GM12878 (cell line): ENCODE measurements around the gene MGRN1. TPM values are rescaled to one million over a fixed set of nuclear protein-coding genes. Genes with fewer than 3 reads are reported as not detected.

Experiments
- ATAC-seq: fragments of 200-7000 bp; cut with Tn5 transposase; 3 replicates; pipeline ENCODE4 v1.9.1; 2020; ENCODE audit warnings: mild to moderate bottlenecking, moderate library complexity
- BruUV-seq: library from RNA; stranded (reverse); fragments of 400-500 nt; replicated peaks from 2 replicates; lab custom pipeline; 2021; lab: Mats Ljungman, UMichigan
- CTCF ChIA-PET: fragments of 300-600 bp; sonication (Branson Sonifier 250); formaldehyde crosslinking; extraction: SDS; loops from one replicate; lab custom pipeline; 2021; ENCODE audit warnings: inconsistent platforms; lab: Yijun Ruan, JAX
- POLR2A ChIA-PET: fragments of 350-600 bp; formaldehyde crosslinking; extraction: SDS; loops from one replicate; lab custom pipeline; 2021; ENCODE audit warnings: inconsistent platforms; lab: Charles Lee
- RAD21 ChIA-PET: fragments of 300-600 bp; sonication (Branson Sonifier 250); formaldehyde crosslinking; loops from one replicate; lab custom pipeline; 2023; ENCODE audit warnings: antibody characterized with exemption; ENCODE audit not compliant: unreplicated experiment; lab: Charles Lee
- SMC1A ChIA-PET: fragments of 300-600 bp; sonication (Branson Sonifier 250); formaldehyde crosslinking; loops from one replicate; lab custom pipeline; 2023; ENCODE audit not compliant: unreplicated experiment, uncharacterized antibody; lab: Charles Lee
- DNase-seq: peaks from one replicate; pipeline ENCODE4 v3.0.0-alpha.2; 2011; ENCODE audit warnings: low read depth, low spot score
- FAIRE-seq: peaks from 3 replicates; lab custom pipeline; 2011; peaks lifted over from hg19 to GRCh38; lab: Jason Lieb, UNC
- H2AFZ ChIP-seq: 2 replicates; pipeline ENCODE4 v1.6.0; 2011; ENCODE audit warnings: low read depth, low read length, control low read depth; ENCODE audit not compliant: control insufficient read depth
- H3K27ac ChIP-seq: 2 replicates; pipeline ENCODE4 v1.5.1; 2011; ENCODE audit warnings: control low read depth; ENCODE audit not compliant: control insufficient read depth, insufficient read depth
- H3K27me3 ChIP-seq, 2 experiments: replicated peaks in 1 of 2; 2 replicates each; pipeline versions ENCODE4 v1.6.0 to v1.6.1; 2011; ENCODE audit warnings: low read length in 1 of 2; ENCODE audit not compliant: control insufficient read depth in 2 of 2, insufficient read depth in 2 of 2
- H3K36me3 ChIP-seq, 2 experiments: 2 replicates each; pipeline ENCODE4 v1.5.1; 2011; ENCODE audit warnings: low read length in 1 of 2; ENCODE audit not compliant: control insufficient read depth in 2 of 2, insufficient read depth in 2 of 2
- H3K4me1 ChIP-seq: 2 replicates; pipeline ENCODE4 v1.6.1; 2011; ENCODE audit warnings: mild to moderate bottlenecking, low read length, moderate library complexity, mixed read lengths; ENCODE audit not compliant: control insufficient read depth, insufficient read depth
- H3K4me2 ChIP-seq: 2 replicates; pipeline ENCODE4 v1.6.0; 2011; ENCODE audit warnings: control low read depth; ENCODE audit not compliant: control insufficient read depth, insufficient read depth
- H3K4me3 ChIP-seq: fragments of 200-600 bp; sonication (generic); 2 replicates; pipeline ENCODE4 v1.5.1; 2016
- H3K79me2 ChIP-seq: 2 replicates; pipeline ENCODE4 v1.6.0; 2011; ENCODE audit warnings: low read length; ENCODE audit not compliant: control insufficient read depth, insufficient read depth
- H3K9ac ChIP-seq: 2 replicates; pipeline ENCODE4 v1.8.0; 2011; ENCODE audit warnings: low read length, control low read depth, mixed read lengths; ENCODE audit not compliant: control insufficient read depth, insufficient read depth
- H3K9me3 ChIP-seq: replicated peaks from 3 replicates; pipeline ENCODE4 v1.5.1; 2011; ENCODE audit warnings: mild to moderate bottlenecking, low read length; ENCODE audit not compliant: control insufficient read depth, insufficient read depth
- H4K20me1 ChIP-seq: 2 replicates; pipeline ENCODE4 v1.6.0; 2011; ENCODE audit not compliant: control insufficient read depth, insufficient read depth
- HDAC6 ChIP-seq: fragments of 200-600 bp; sonication (generic); IDR thresholded peaks from one replicate; pipeline ENCODE4 v1.8.0; 2017; ENCODE audit warnings: antibody characterized with exemption; ENCODE audit not compliant: unreplicated experiment
- MYB ChIP-seq: fragments of 150-350 bp; IDR thresholded peaks from 2 replicates; pipeline ENCODE4 v1.6.1; 2014; ENCODE audit warnings: mild to moderate bottlenecking, low read depth, low read length, borderline replicate concordance
- PML ChIP-seq: IDR thresholded peaks from 2 replicates; pipeline ENCODE4 v1.6.1; 2012; ENCODE audit warnings: low read length, inconsistent platforms
- POLR2A ChIP-seq: IDR thresholded peaks from 2 replicates; pipeline ENCODE4 v1.6.1; 2011; ENCODE audit warnings: low read depth, mild to moderate bottlenecking, low read length
- RAD21 ChIP-seq: IDR thresholded peaks from 2 replicates; pipeline ENCODE4 v1.6.1; 2011; ENCODE audit warnings: mild to moderate bottlenecking, low read depth, low read length, moderate library complexity; ENCODE audit not compliant: insufficient read depth
- SUPT20H ChIP-seq: IDR thresholded peaks from 2 replicates; pipeline ENCODE4 v1.6.1; 2011; ENCODE audit warnings: low read depth, mild to moderate bottlenecking, low read length, moderate library complexity, borderline replicate concordance; ENCODE audit not compliant: control insufficient read depth
- YY1 ChIP-seq: IDR thresholded peaks from 2 replicates; pipeline ENCODE4 v1.6.1; 2011; ENCODE audit warnings: low read depth, mild to moderate bottlenecking, low read length
- ZSCAN29 ChIP-seq: fragments of 450-650 bp; IDR thresholded peaks from 2 replicates; pipeline ENCODE4 v1.6.1; 2017; ENCODE audit warnings: mild to moderate bottlenecking, moderate library complexity
- WGBS: methylation state at CpG from one replicate; pipeline ENCODE4 v1.1.6; 2016; ENCODE audit warnings: low lambda C conversion rate; ENCODE audit not compliant: insufficient replicate concordance, insufficient coverage; ENCODE audit errors: missing lambda C conversion rate; 5-methylcytosine and 5-hydroxymethylcytosine counted together
- in situ Hi-C: fragments of 300-500 bp; cut with MboI; formaldehyde crosslinking; loops from 9 replicates; pipeline ENCODE4 v1.14.3; 2018; ENCODE audit warnings: mixed read lengths
- intact Hi-C: fragments of 100-400 bp; cut with micrococcal nuclease; formaldehyde crosslinking; loops from one replicate; pipeline ENCODE4 v1.14.2; 2022; ENCODE audit not compliant: unreplicated experiment
- polyA plus RNA-seq, 11 experiments: library from polyadenylated mRNA; depleted of rRNA in 4 of 11; unstranded in 6 of 11; stranded (reverse) in 5 of 11; fragments of >200 nt; fragmentation: Nextera tagmentation in 4 of 11; fragmentation: Illumina TruSeq in 1 of 11; extraction: Ambion mirVana in 4 of 11; extraction: Trizol in 1 of 11; gene quantifications; 1 replicate in 1 of 11; 2 replicates in 10 of 11; pipeline versions ENCODE4 v1.2.1 to v1.2.3, GENCODE V29; 2011 to 2016; ENCODE audit warnings: inconsistent platforms in 2 of 11, missing spikeins in 2 of 11, low read depth in 1 of 11
- total RNA-seq, 4 experiments: library from RNA; depleted of rRNA in 3 of 4; stranded (reverse); fragments of >200 nt in 3 of 4; fragmentation: Illumina TruSeq in 1 of 4; extraction: Trizol in 1 of 4; gene quantifications; 2 replicates each; pipeline versions ENCODE4 v1.2.1 to v1.2.3, GENCODE V29; 2013 to 2021
- TF ChIP-seq, protein P1 (sequence below): fragments of 450-650 bp; IDR thresholded peaks from 2 replicates; pipeline ENCODE4 v1.6.1; 2017; ENCODE audit warnings: mild to moderate bottlenecking, moderate library complexity
- TF ChIP-seq, protein P2 (sequence below): fragments of 450-650 bp; formaldehyde crosslinking; IDR thresholded peaks from 2 replicates; pipeline ENCODE4 v1.4.0; 2022; ENCODE audit warnings: mild to moderate bottlenecking, moderate library complexity

MGRN1 gene
- total and polyA plus RNA-seq, 10 of the 15 experiments (the other 5 are each of a cell fraction or from before 2014, with no cell fraction given) = 0.35 to 86.7 (median 14.6) TPM

DNA sequence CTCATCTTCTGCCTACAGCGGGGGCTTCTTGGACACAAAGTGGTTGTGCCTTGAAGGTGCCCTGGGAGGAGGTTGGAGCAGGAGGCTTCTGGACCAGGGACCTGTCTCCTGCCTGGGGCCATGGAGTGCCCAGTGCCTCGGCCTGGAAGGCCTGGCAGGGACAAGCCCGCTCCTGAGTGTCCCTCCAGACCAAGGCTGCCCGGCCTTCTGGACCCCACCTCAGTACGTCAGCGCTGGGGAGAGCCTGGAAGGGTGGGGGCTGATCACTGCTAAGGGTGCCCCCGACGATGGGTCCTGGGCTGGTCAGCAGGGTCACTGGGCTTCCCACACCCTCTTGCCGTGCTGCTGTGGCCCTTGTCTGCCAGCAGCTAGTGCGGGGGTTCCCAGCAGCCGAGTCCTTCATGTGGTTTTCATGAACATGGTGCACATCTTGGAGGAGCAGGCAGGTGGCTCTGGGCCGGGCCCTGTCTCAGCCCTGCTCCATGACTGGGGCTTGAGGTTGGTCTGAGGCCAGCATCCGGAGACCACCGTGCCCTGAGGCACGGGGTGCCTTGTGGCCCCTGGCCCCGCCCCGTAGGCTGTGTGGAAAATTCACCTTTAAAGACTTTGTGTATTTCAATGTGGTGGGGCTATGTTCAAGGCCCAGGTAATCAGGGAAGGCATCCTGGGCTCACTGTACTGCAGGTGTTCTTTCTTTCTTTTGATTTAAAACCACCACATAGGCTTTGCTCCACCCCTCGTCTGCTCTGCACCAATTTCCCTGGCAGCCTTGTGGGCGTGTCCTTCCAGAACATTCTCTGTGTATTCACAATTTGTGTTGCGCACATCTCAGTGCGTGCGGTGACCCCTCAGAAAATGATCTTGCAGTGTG, 22.4 kb downstream of the MGRN1 start:
- peaks cover 7 to 19% of the 10 kb centered on the region in 2 experiments; a peak in 3 of 4 replicates for H3K36me3 ChIP-seq
- TF ChIP-seq MYB (no peak), PML (no peak), POLR2A (0 out of 2 replicates have a peak, but pooled peaks have one; percentile 25)
- in situ Hi-C loops (no loop called here), intact Hi-C loops (no loop called here)
- H3K79me2 ChIP-seq = peaks cover 7% of the 10 kb centered on the region
- H4K20me1 ChIP-seq = no peaks in the 10 kb centered on the region
- H3K9ac ChIP-seq = no peak overlapping the region
- H3K4me2 ChIP-seq = no peak overlapping the region
- no peak for FAIRE-seq
- POLR2A ChIA-PET = no interaction called here
- DNase-seq = no peak
- no peak for ATAC-seq
- H3K27me3 ChIP-seq = no peaks in the 10 kb centered on the region
- no TSS peak for BruUV-seq
- RAD21 ChIA-PET = no interaction called here
- no peak overlapping the region for H2AFZ ChIP-seq
- CTCF ChIA-PET = no interaction called here
- SMC1A ChIA-PET = no interaction called here
- 93% methylated on average over 21 of the region's 22 CpGs for WGBS
- no peaks in the 10 kb centered on the region for H3K4me1 ChIP-seq
- H3K9me3 ChIP-seq = no peaks in the 10 kb centered on the region
- no peak overlapping the region for H3K4me3 ChIP-seq
- H3K27ac ChIP-seq = no peak overlapping the region

DNA sequence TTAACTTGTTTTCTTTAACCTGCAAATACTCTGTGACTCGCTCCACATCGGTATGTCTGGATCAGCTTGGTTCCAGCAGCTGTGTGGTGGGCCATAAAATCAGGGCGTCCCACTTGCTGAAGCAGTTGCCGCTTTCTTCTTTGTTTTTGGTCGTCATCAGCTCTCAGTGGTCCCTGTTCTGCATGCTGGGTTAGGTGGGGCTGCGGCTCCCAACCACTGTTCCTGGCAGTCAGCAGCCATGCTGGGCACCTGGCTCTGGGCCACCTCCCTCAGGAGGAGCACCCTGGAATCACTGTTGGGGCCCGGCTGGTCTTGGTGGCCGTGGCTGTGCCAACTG, 23.0 kb downstream of the MGRN1 start:
- Histone ChIP-seq H3K79me2 (peaks cover 7% of the 10 kb centered on the region), H3K27ac (no peak overlapping the region), H3K27me3 (no peaks in the 10 kb centered on the region), H4K20me1 (no peaks in the 10 kb centered on the region), H3K36me3 (peaks cover 7 to 25% of the 10 kb centered on the region in 2 experiments; a peak in 3 of 4 replicates), H3K9me3 (no peaks in the 10 kb centered on the region), H2AFZ (no peak overlapping the region), H3K4me2 (no peak overlapping the region), H3K9ac (no peak overlapping the region), H3K4me3 (no peak overlapping the region), H3K4me1 (no peaks in the 10 kb centered on the region)
- FAIRE-seq = no peak
- ChIA-PET CTCF (no interaction called here), POLR2A (no interaction called here), SMC1A (no interaction called here), RAD21 (no interaction called here)
- in situ Hi-C loops (no loop called here), intact Hi-C loops (no loop called here)
- over 99% methylated on average over 7 of the region's 8 CpGs for WGBS
- no peak for DNase-seq
- no peak for ATAC-seq
- no TSS peak for BruUV-seq
- TF ChIP-seq YY1 (no peak), SUPT20H (no peak), ZSCAN29 (no peak), HDAC6 (no peak), RAD21 (no peak)
- TF ChIP-seq, protein P1, sequence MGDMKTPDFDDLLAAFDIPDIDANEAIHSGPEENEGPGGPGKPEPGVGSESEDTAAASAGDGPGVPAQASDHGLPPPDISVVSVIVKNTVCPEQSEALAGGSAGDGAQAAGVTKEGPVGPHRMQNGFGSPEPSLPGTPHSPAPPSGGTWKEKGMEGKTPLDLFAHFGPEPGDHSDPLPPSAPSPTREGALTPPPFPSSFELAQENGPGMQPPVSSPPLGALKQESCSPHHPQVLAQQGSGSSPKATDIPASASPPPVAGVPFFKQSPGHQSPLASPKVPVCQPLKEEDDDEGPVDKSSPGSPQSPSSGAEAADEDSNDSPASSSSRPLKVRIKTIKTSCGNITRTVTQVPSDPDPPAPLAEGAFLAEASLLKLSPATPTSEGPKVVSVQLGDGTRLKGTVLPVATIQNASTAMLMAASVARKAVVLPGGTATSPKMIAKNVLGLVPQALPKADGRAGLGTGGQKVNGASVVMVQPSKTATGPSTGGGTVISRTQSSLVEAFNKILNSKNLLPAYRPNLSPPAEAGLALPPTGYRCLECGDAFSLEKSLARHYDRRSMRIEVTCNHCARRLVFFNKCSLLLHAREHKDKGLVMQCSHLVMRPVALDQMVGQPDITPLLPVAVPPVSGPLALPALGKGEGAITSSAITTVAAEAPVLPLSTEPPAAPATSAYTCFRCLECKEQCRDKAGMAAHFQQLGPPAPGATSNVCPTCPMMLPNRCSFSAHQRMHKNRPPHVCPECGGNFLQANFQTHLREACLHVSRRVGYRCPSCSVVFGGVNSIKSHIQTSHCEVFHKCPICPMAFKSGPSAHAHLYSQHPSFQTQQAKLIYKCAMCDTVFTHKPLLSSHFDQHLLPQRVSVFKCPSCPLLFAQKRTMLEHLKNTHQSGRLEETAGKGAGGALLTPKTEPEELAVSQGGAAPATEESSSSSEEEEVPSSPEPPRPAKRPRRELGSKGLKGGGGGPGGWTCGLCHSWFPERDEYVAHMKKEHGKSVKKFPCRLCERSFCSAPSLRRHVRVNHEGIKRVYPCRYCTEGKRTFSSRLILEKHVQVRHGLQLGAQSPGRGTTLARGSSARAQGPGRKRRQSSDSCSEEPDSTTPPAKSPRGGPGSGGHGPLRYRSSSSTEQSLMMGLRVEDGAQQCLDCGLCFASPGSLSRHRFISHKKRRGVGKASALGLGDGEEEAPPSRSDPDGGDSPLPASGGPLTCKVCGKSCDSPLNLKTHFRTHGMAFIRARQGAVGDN = no peak
- TF ChIP-seq, protein P2, sequence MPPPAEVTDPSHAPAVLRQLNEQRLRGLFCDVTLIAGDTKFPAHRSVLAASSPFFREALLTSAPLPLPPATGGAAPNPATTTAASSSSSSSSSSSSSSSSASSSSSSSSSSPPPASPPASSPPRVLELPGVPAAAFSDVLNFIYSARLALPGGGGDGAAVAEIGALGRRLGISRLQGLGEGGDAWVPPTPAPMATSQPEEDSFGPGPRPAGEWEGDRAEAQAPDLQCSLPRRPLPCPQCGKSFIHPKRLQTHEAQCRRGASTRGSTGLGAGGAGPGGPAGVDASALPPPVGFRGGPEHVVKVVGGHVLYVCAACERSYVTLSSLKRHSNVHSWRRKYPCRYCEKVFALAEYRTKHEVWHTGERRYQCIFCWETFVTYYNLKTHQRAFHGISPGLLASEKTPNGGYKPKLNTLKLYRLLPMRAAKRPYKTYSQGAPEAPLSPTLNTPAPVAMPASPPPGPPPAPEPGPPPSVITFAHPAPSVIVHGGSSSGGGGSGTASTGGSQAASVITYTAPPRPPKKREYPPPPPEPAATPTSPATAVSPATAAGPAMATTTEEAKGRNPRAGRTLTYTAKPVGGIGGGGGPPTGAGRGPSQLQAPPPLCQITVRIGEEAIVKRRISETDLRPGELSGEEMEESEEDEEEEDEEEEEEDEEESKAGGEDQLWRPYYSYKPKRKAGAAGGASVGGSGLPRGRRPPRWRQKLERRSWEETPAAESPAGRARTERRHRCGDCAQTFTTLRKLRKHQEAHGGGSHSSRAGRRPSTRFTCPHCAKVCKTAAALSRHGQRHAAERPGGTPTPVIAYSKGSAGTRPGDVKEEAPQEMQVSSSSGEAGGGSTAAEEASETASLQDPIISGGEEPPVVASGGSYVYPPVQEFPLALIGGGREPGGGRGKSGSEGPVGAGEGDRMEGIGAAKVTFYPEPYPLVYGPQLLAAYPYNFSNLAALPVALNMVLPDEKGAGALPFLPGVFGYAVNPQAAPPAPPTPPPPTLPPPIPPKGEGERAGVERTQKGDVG (CRISPR knock-in tag) = no peak
